DND-41 (cell line): ENCODE data around the gene SV2B.

Experiments
- EZH2 ChIP-seq: IDR thresholded peaks from 3 replicates; pipeline ENCODE4 v1.6.1; 2012; ENCODE audit warnings: borderline replicate concordance, low read depth, mild to moderate bottlenecking, moderate library complexity, low read length, inconsistent platforms; ENCODE audit not compliant: severe bottlenecking
- TF ChIP-seq, protein P1 (sequence below): IDR thresholded peaks from 2 replicates; pipeline ENCODE4 v1.5.1; 2012; ENCODE audit warnings: borderline replicate concordance, low read length, moderate library complexity, mild to moderate bottlenecking; ENCODE audit not compliant: poor library complexity, severe bottlenecking; ENCODE audit errors: extremely low read depth

DNA sequence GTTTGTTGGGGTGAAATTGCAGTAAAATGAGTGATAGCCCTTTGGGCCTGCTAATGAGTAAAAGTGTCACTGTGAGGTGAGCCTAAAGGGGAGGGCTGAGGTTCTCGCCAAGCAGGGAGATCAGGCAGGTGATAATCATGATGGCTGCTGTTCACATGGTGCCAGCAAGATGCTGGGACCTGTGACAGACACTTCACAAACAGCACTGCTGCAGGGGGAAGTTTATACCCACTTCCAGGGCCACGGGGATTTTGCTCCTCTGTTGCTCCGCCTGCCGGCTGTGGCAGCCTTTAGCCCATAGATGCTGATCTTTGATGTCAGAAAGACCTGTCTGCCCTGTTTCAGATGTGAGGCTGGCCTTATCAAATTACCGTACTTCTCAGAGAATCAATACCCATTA lies 96.7 kb downstream of the SV2B start:
- TF ChIP-seq EZH2, result no peak
- TF ChIP-seq, protein P1, sequence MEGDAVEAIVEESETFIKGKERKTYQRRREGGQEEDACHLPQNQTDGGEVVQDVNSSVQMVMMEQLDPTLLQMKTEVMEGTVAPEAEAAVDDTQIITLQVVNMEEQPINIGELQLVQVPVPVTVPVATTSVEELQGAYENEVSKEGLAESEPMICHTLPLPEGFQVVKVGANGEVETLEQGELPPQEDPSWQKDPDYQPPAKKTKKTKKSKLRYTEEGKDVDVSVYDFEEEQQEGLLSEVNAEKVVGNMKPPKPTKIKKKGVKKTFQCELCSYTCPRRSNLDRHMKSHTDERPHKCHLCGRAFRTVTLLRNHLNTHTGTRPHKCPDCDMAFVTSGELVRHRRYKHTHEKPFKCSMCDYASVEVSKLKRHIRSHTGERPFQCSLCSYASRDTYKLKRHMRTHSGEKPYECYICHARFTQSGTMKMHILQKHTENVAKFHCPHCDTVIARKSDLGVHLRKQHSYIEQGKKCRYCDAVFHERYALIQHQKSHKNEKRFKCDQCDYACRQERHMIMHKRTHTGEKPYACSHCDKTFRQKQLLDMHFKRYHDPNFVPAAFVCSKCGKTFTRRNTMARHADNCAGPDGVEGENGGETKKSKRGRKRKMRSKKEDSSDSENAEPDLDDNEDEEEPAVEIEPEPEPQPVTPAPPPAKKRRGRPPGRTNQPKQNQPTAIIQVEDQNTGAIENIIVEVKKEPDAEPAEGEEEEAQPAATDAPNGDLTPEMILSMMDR, result no peak
